Activated T-helper 9 cell treated with anti-CD3 and anti-CD28 coated beads, Interleukin-2, amount 50 U/mL, for 16 hours (primary cell): ENCODE measurements around the gene MSL1.

Experiments used
- DNase-seq: peaks from one replicate; pipeline ENCODE4 v3.0.0-alpha.2; 2020; ENCODE audit warnings: low read depth

MSL1 gene

GRCh38 chr17:40105861-40106759 lies 15.7 kb upstream of the MSL1 start:
- DNase-seq, result no peak

- DNase-seq, result no peak
Observed at GRCh38 chr17:40106760-40107521, 14.8 kb upstream of the MSL1 start.

GRCh38 chr17:40107522-40108174 lies 14.1 kb upstream of the MSL1 start:
- DNase-seq, result no peak

DNA sequence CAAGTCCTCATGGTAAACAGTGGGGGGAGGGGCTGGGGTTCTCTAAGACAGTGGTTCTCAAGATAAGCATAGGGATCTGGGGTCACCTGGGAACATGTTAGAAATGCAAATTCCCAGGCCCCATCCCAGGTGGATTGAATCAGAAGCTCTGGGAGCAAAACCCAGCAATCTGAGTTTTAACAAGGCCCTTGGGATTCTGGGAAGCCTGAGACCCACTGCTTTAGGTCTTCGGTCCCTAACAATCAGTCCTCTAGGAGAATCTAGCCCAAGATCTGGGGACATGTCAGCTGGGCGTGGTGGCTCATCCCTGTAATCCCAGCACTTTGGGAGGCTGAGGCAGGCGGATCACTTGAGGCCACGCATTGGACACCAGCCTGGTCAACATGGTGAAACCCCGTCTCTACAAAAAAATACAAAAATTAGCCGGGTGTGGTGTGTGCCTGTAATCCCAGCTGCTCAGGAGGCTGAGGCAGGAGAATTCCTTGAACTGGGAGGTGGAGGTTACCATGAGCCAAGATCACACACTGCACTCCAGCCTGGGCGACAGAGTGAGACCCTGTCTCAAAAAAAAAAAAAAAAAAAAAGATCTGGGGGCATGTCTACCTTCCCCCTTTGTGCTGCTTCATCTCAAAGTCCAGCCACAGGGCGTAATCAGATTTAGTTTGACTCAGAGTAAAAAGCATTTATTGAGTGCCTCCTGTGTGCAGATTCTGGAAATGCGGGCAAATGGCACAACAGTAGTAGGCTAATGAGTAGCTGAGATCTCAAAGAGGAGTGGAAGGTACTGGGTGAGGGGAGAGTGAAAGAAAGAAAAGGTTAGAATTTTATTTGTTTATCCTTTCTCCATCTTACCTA lies 12.6 kb upstream of the MSL1 start:
- DNase-seq, result no peak

DNA sequence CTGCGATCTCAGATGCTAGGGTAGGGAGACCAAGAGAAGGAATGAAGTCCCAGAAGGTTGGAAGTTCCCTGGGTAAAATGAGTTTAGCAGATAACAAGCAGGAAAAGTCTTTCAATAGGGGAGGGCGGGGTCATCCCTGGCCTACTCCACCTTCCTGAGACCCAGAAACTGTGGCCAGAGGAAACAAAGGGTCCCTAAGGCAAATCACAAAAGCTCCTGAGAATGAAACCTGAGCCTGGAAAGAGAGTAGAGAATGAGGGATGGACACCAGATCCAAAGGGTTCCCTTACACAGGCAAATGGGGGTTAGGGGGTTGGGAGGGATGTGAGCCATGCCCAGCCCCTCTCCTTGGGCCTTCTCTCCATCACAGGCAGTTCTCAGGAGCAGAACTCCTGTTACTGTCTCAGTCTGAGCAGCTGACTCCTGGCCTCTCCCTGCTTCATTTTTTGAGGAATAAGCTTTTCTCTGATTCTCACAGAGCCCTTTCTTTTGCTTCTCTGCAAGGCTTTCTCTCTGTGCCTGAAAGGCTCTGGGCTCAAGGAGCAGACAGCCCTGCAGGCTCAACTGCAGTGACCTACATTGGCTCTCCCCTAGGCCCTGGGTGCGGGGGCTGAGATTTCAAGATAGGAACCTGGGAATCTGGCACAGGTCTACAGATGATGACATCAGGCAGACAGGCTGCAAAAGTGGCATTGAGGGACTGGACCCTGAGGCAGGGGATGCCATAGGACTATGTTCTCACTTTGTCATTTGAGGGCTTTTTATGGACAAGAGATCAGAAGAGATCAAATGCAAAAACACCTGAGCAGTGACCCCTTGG lies 11.5 kb upstream of the MSL1 start:
- no peak for DNase-seq

- DNase-seq, result peak; percentile 54
Observed at GRCh38 chr17:40111221-40112128, 10.3 kb upstream of the MSL1 start.

DNA sequence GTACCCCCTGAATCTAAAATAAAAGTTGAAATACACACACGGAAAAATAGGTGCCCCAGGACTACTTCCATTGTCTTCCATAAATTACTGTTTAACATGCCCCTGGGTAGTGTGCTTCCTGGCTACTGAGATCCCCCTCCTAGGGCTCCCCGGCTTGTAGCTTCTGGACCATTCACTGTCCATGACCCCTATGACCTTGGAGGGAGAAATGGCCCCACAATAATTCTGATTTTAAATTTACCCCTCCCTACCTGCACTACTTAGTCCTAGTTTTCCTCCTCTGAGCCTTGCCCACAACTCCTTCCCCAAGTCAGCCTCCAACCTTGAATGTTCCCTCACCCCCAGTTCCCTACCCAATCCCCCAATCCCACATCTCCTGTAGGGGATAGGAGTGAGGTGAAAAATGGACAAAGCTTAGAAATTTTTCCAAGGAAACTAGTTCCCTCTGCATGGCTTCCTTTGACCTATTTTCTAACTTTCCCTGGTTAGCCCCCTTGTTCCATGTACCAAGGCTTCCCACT lies 9.5 kb upstream of the MSL1 start:
- no peak for DNase-seq

- no peak for DNase-seq
Observed at GRCh38 chr17:40112718-40113109, 9.1 kb upstream of the MSL1 start.

GRCh38 chr17:40113110-40113906 lies 8.5 kb upstream of the MSL1 start:
- peak; percentile 83 for DNase-seq

DNA sequence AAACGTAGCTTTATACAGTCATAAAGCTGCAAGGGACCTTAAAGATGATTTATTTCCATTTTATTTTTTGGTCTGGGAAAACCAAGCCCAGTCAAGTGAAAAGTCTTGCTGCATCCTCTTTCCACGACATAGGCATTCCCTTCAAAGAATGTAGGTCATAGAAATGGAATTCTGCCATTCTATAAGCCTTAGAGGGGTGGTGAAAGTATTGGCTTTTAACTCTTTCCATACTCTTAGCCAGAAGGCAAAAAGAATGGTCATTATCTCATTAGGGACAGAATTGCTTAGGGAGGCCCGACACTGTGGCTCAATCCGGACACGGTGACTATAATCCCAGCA lies 7.9 kb upstream of the MSL1 start:
- DNase-seq, result no peak

DNA sequence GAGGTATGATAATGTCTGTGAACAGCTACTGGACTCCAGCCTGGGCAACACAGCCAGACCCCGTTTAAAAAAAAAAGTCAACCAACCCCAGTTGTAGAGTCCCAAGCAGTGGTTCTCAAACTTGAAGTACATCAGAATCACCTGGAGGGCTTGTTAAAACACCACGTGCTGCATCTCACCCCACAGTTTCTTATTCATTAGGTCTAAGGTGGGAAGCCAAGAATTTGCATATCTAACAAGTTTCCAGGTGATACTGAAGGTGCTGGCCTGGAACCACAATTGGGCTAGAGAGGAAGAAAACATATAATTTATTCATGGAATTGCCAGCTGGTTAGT lies 6.7 kb upstream of the MSL1 start:
- no peak for DNase-seq

GRCh38 chr17:40122136-40122998 lies 596 bp downstream of the MSL1 start:
- DNase-seq, result no peak

DNA sequence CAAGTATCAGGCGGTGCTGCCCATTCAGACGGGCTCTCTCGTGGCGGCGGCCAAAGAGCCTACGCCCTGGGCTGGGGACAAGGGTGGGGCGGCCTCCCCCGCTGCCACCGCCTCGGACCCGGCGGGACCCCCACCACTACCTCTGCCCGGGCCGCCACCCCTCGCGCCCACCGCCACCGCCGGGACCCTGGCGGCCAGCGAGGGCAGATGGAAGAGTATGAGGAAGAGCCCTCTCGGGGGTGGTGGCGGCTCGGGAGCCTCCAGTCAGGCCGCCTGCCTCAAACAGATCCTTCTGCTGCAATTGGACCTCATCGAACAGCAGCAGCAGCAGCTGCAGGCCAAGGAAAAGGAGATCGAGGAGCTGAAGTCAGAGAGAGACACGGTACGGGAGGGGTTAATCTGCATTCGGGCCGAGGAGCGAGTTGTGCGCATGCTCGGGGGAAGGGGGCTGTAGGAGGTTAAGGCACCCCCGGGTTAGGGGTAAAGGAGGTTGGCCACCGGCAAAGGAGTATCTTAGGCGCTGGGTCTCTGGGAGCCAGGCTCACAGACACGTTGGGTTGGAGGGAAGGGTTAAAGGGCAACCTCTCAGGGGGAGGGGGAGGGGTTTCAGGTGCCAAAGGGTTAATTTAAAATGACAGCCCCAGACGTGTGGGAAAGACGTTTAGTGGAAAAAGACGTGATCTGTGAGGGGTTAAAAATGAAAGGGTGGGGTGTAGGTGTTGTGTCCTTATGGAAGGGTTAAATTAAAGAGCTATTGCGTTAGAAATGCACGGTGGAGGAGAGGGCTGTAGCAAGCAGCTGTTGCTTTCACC lies 1.4 kb downstream of the MSL1 start:
- no peak for DNase-seq

GRCh38 chr17:40123811-40124114 lies 2.0 kb downstream of the MSL1 start:
- DNase-seq, result no peak

DNA sequence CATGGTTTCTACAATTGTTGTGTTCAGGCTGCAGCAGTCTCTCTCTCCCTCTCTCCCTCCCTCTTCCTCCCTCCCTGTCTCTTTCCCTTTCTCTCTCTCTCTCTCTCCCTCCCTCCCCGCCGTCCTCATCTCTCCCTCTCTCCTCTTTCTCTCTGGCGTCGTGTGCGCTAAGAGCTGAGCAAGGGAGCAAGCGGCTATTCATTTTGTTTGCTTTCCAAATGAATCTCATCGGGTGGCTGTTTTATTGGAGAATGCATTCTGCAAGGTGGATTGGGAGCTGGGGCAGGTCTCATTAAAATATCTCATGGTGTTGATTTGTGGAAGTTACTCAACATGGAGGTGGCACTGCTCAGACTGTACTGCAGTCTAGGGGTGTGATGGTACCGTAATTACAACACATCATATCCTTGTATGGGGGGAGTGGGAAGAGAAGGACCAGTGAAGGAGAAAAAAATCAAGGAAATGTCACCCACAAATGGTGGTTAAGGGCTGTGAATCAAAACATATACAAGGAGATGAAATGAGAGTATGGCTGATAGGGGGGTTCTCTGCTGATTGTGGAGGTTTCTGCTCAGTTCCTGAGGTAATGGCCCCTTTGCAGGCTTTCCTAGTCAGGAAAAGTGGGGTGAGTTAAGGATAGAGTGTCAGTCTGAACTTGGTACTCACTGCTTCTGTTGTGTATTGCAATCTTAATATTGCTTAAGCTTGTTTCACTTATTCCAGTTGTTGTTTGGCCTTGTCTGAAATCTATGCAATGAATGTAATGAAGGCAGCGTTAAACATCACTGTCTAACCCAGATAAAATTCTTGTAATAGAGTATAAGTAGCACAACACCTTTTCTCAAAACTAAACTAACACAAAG lies 2.7 kb downstream of the MSL1 start:
- DNase-seq, result no peak

- DNase-seq, result no peak
Observed at GRCh38 chr17:40129498-40129897, 7.7 kb downstream of the MSL1 start.
